ENCODE data around the gene FOXN3.

- TF ChIP-seq CTCF (IDR thresholded peaks at IDR 0.05) (no peak), POLR2A (IDR thresholded peaks at IDR 0.05) (no peak), EP300 (IDR thresholded peaks at IDR 0.05) (no peak)
These were observed 218.3 kb downstream of the FOXN3 start for GRCh38 chr14:89198544-89199329.
